K562 (cell line): ENCODE results near the gene MKNK2. TPM values are rescaled to one million over a fixed set of nuclear protein-coding genes. Genes with fewer than 3 reads are reported as not detected.

ENCODE experiments used
- CSDE1 ChIP-seq, 2 experiments: fragments of 450-650 bp; IDR thresholded peaks; 2 replicates each; pipeline ENCODE4 v1.6.1; 2016; ENCODE audit warnings: mild to moderate bottlenecking in 1 of 2
- GATAD2B ChIP-seq: fragments of 450-650 bp; IDR thresholded peaks from 2 replicates; pipeline ENCODE4 v1.6.1; 2017; ENCODE audit warnings: mild to moderate bottlenecking, borderline replicate concordance
- ILF3 ChIP-seq: fragments of 450-650 bp; IDR thresholded peaks from 2 replicates; pipeline ENCODE4 v1.6.1; 2018; ENCODE audit warnings: antibody characterized with exemption, mild to moderate bottlenecking, moderate library complexity, borderline replicate concordance
- PHF20 ChIP-seq: fragments of 450-650 bp; IDR thresholded peaks from 2 replicates; pipeline ENCODE4 v1.6.1; 2018; ENCODE audit not compliant: partially characterized antibody
- PTRF ChIP-seq: fragments of 450-650 bp; IDR thresholded peaks from 2 replicates; pipeline ENCODE4 v1.6.1; 2016; ENCODE audit warnings: mild to moderate bottlenecking, missing genetic modification characterization, missing compliant biosample characterization
- polyA plus RNA-seq, 8 experiments: library from polyadenylated mRNA; depleted of rRNA in 4 of 8; stranded (reverse) in 5 of 8; unstranded in 3 of 8; fragments of >200 nt; fragmentation: Nextera tagmentation in 2 of 8; fragmentation: Illumina TruSeq in 1 of 8; extraction: Ambion mirVana in 2 of 8; extraction: Trizol in 1 of 8; gene quantifications; 2 replicates each; pipeline versions ENCODE4 v1.2.1 to v1.2.3, GENCODE V29; 2011 to 2014; ENCODE audit warnings: inconsistent platforms in 1 of 8, missing spikeins in 1 of 8
- total RNA-seq, 7 experiments: library from RNA; depleted of rRNA in 6 of 7; stranded (reverse); fragments of >200 nt in 6 of 7; fragmentation: Illumina TruSeq in 2 of 7; extraction: Trizol in 2 of 7; gene quantifications; 2 replicates each; pipeline versions ENCODE4 v1.2.1 to v1.2.3, GENCODE V29; 2011 to 2021; ENCODE audit warnings: low replicate concordance in 1 of 7
- TF ChIP-seq, protein P1 (sequence below): fragments of 450-650 bp; IDR thresholded peaks from 2 replicates; pipeline ENCODE4 v1.6.1; 2016; ENCODE audit warnings: mild to moderate bottlenecking, moderate library complexity
- TF ChIP-seq, protein P2 (sequence below): sonication (generic); formaldehyde crosslinking; IDR thresholded peaks from 2 replicates; pipeline ENCODE4 v1.8.0; 2022; ENCODE audit warnings: mild to moderate bottlenecking, missing genetic modification reagents, borderline replicate concordance
- TF ChIP-seq, protein P3 (sequence below): fragments of 250-450 bp; sonication (Bioruptor Pico); IDR thresholded peaks from 2 replicates; pipeline ENCODE4 v1.8.0; 2021; ENCODE audit warnings: mild to moderate bottlenecking, moderate library complexity
- TF ChIP-seq, protein P4 (sequence below), 2 experiments: IDR thresholded peaks; 2 replicates each; pipeline ENCODE4 v1.6.1; 2011; ENCODE audit warnings: borderline replicate concordance in 1 of 2, control low read depth in 1 of 2, low read depth in 1 of 2, low read length in 1 of 2, mild to moderate bottlenecking in 1 of 2, mixed read lengths in 1 of 2, moderate library complexity in 1 of 2; ENCODE audit not compliant: insufficient read depth in 1 of 2, insufficient read length in 1 of 2, poor library complexity in 1 of 2, severe bottlenecking in 1 of 2; ENCODE audit errors: extremely low read depth in 1 of 2

The MKNK2 gene
- total and polyA plus RNA-seq, 9 of the 15 experiments (the other 6 are each of a cell fraction or from before 2014, with no cell fraction given) = 5.1 to 191 (median 51.9) TPM

DNA sequence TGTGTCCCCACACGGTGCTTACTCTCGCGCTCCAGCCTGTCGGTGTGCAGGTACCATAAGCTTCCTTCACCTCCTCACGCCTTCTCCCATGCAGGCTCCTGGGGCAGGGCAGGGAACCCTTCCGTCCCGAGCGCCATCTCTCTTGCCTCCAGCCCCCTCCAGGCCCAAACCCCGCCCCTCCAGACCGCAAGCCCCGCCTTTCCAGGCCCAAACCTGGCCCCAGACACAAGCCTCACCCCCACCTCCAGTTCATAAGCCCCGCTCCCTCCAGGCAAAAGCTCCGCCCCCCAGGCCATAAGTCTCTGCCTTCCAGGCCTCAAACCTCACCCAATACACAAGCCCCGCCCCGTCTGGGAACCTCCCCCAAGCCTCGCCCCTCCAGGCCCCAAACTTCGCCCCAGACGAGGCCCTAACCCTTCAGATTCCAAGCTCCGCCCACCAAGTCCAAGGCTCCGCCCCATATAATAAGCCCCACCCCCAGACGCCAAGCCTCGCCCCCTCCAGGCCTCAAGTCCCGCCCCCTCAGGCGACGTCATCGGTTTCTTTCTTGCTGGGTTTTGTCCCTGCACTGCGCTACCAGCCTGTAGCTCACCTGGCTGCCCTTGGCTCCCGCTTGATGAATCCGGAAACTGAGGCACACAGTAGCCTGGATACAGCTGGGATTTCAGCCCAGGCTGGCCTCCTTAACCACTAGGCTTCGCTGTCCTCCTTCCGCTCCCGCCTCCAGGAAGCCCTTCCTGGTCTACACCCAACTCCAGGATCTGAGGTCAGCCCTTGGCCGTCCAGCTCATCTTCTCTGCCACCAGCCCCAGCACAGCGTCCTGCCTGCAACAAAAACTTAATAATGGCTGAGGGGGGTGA, 16.1 kb downstream of the MKNK2 start (continued):
- TF ChIP-seq, protein P1, sequence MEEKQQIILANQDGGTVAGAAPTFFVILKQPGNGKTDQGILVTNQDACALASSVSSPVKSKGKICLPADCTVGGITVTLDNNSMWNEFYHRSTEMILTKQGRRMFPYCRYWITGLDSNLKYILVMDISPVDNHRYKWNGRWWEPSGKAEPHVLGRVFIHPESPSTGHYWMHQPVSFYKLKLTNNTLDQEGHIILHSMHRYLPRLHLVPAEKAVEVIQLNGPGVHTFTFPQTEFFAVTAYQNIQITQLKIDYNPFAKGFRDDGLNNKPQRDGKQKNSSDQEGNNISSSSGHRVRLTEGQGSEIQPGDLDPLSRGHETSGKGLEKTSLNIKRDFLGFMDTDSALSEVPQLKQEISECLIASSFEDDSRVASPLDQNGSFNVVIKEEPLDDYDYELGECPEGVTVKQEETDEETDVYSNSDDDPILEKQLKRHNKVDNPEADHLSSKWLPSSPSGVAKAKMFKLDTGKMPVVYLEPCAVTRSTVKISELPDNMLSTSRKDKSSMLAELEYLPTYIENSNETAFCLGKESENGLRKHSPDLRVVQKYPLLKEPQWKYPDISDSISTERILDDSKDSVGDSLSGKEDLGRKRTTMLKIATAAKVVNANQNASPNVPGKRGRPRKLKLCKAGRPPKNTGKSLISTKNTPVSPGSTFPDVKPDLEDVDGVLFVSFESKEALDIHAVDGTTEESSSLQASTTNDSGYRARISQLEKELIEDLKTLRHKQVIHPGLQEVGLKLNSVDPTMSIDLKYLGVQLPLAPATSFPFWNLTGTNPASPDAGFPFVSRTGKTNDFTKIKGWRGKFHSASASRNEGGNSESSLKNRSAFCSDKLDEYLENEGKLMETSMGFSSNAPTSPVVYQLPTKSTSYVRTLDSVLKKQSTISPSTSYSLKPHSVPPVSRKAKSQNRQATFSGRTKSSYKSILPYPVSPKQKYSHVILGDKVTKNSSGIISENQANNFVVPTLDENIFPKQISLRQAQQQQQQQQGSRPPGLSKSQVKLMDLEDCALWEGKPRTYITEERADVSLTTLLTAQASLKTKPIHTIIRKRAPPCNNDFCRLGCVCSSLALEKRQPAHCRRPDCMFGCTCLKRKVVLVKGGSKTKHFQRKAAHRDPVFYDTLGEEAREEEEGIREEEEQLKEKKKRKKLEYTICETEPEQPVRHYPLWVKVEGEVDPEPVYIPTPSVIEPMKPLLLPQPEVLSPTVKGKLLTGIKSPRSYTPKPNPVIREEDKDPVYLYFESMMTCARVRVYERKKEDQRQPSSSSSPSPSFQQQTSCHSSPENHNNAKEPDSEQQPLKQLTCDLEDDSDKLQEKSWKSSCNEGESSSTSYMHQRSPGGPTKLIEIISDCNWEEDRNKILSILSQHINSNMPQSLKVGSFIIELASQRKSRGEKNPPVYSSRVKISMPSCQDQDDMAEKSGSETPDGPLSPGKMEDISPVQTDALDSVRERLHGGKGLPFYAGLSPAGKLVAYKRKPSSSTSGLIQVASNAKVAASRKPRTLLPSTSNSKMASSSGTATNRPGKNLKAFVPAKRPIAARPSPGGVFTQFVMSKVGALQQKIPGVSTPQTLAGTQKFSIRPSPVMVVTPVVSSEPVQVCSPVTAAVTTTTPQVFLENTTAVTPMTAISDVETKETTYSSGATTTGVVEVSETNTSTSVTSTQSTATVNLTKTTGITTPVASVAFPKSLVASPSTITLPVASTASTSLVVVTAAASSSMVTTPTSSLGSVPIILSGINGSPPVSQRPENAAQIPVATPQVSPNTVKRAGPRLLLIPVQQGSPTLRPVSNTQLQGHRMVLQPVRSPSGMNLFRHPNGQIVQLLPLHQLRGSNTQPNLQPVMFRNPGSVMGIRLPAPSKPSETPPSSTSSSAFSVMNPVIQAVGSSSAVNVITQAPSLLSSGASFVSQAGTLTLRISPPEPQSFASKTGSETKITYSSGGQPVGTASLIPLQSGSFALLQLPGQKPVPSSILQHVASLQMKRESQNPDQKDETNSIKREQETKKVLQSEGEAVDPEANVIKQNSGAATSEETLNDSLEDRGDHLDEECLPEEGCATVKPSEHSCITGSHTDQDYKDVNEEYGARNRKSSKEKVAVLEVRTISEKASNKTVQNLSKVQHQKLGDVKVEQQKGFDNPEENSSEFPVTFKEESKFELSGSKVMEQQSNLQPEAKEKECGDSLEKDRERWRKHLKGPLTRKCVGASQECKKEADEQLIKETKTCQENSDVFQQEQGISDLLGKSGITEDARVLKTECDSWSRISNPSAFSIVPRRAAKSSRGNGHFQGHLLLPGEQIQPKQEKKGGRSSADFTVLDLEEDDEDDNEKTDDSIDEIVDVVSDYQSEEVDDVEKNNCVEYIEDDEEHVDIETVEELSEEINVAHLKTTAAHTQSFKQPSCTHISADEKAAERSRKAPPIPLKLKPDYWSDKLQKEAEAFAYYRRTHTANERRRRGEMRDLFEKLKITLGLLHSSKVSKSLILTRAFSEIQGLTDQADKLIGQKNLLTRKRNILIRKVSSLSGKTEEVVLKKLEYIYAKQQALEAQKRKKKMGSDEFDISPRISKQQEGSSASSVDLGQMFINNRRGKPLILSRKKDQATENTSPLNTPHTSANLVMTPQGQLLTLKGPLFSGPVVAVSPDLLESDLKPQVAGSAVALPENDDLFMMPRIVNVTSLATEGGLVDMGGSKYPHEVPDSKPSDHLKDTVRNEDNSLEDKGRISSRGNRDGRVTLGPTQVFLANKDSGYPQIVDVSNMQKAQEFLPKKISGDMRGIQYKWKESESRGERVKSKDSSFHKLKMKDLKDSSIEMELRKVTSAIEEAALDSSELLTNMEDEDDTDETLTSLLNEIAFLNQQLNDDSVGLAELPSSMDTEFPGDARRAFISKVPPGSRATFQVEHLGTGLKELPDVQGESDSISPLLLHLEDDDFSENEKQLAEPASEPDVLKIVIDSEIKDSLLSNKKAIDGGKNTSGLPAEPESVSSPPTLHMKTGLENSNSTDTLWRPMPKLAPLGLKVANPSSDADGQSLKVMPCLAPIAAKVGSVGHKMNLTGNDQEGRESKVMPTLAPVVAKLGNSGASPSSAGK = no peak
- TF ChIP-seq, protein P2, sequence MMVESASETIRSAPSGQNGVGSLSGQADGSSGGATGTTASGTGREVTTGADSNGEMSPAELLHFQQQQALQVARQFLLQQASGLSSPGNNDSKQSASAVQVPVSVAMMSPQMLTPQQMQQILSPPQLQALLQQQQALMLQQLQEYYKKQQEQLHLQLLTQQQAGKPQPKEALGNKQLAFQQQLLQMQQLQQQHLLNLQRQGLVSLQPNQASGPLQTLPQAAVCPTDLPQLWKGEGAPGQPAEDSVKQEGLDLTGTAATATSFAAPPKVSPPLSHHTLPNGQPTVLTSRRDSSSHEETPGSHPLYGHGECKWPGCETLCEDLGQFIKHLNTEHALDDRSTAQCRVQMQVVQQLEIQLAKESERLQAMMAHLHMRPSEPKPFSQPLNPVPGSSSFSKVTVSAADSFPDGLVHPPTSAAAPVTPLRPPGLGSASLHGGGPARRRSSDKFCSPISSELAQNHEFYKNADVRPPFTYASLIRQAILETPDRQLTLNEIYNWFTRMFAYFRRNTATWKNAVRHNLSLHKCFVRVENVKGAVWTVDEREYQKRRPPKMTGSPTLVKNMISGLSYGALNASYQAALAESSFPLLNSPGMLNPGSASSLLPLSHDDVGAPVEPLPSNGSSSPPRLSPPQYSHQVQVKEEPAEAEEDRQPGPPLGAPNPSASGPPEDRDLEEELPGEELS (CRISPR knock-in tag) = no peak
- TF ChIP-seq GATAD2B (no peak), PHF20 (no peak), PTRF (tag) (no peak), ILF3 (no peak), CSDE1 (IDR thresholded peaks at IDR 0.05) (no peak)
- TF ChIP-seq, protein P3, sequence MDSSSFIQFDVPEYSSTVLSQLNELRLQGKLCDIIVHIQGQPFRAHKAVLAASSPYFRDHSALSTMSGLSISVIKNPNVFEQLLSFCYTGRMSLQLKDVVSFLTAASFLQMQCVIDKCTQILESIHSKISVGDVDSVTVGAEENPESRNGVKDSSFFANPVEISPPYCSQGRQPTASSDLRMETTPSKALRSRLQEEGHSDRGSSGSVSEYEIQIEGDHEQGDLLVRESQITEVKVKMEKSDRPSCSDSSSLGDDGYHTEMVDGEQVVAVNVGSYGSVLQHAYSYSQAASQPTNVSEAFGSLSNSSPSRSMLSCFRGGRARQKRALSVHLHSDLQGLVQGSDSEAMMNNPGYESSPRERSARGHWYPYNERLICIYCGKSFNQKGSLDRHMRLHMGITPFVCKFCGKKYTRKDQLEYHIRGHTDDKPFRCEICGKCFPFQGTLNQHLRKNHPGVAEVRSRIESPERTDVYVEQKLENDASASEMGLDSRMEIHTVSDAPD (CRISPR knock-in tag) = no peak
- TF ChIP-seq, protein P4, sequence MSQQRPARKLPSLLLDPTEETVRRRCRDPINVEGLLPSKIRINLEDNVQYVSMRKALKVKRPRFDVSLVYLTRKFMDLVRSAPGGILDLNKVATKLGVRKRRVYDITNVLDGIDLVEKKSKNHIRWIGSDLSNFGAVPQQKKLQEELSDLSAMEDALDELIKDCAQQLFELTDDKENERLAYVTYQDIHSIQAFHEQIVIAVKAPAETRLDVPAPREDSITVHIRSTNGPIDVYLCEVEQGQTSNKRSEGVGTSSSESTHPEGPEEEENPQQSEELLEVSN (IDR thresholded peaks at IDR 0.05; ENCODE audit: borderline replicate concordance in 1 of 2, extremely low read depth in 1 of 2, insufficient read depth in 1 of 2, insufficient read length in 1 of 2, low read depth in 1 of 2, low read length in 1 of 2, poor library complexity in 1 of 2, severe bottlenecking in 1 of 2) = no peak
